ENCODE data around the gene SBNO1.
"Not testable (repeated sequence)": the region's sequence is repeated elsewhere in the genome, so short reads cannot be mapped to it uniquely, and the experiment has no call there.

The SBNO1 gene

DNA sequence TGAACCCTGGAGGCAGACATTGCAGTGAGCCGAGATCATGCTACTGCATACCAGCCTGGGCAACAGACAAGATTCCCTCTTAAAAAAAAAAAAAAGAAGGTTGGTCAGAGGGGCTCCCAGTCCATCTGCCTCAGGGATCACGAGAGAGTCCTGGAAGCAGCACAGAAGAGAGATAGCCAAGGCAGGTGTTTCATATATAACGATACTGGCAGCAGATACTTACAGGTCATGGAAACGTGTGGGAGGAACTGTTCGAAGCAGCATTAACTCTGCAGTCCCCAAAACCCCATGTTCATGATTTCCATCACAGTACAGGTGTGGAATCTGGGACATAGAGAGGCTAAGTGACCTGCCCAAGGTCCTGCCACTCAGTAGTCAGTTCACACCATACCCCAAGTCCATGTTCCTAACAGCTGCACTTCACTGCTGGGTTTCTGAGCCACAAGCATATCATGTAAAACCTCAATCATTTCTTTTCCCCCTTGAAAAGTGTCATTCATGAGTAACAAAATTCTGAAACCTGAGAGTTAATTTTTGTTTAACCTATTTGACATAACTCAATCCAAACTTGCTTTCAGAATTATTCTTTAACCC is 109.7 kb downstream of the SBNO1 start:
- ChIA-PET POLR2A (no interaction called here), CTCF (interaction anchor here (1.0 kb wide), 1 partner anchor 17 kb away, joined by 3 read pairs; no protein-coding TSS in a partner anchor)
- TF ChIP-seq, protein P1, sequence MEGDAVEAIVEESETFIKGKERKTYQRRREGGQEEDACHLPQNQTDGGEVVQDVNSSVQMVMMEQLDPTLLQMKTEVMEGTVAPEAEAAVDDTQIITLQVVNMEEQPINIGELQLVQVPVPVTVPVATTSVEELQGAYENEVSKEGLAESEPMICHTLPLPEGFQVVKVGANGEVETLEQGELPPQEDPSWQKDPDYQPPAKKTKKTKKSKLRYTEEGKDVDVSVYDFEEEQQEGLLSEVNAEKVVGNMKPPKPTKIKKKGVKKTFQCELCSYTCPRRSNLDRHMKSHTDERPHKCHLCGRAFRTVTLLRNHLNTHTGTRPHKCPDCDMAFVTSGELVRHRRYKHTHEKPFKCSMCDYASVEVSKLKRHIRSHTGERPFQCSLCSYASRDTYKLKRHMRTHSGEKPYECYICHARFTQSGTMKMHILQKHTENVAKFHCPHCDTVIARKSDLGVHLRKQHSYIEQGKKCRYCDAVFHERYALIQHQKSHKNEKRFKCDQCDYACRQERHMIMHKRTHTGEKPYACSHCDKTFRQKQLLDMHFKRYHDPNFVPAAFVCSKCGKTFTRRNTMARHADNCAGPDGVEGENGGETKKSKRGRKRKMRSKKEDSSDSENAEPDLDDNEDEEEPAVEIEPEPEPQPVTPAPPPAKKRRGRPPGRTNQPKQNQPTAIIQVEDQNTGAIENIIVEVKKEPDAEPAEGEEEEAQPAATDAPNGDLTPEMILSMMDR (IDR thresholded peaks at IDR 0.05; ENCODE audit: control extremely low read depth, extremely low read depth, low read depth, missing control alignments): no peak
- no peak for DNase-seq (ENCODE audit: extremely low spot score)

GRCh38 chr12:123253641-123254459 is 110.8 kb downstream of the SBNO1 start:
- ChIA-PET CTCF (interaction anchor here (0.6 to 4.6 kb wide), 2 partner anchors 8 to 15 kb away, joined by 3 to 31 read pairs; no protein-coding TSS in a partner anchor), POLR2A (no interaction called here)
- no peak for DNase-seq (ENCODE audit: extremely low spot score)
- TF ChIP-seq, protein P1 (IDR thresholded peaks at IDR 0.05; ENCODE audit: control extremely low read depth, extremely low read depth, low read depth, missing control alignments): no peak

- CTCF ChIA-PET: interaction anchor here (1.4 to 4.6 kb wide), 2 partner anchors 13 to 18 kb away, joined by 3 to 31 read pairs; no protein-coding TSS in a partner anchor
- DNase-seq (ENCODE audit: extremely low spot score): not testable (repeated sequence)
- POLR2A ChIA-PET: interaction anchor here (2.6 kb wide), 1 partner anchor 19 kb away, joined by 10 read pairs; the partner anchor contains the start of genes MPHOSPH9 and MTRFR
These were observed 112.3 kb downstream of the SBNO1 start for GRCh38 chr12:123252365-123252764.

DNA sequence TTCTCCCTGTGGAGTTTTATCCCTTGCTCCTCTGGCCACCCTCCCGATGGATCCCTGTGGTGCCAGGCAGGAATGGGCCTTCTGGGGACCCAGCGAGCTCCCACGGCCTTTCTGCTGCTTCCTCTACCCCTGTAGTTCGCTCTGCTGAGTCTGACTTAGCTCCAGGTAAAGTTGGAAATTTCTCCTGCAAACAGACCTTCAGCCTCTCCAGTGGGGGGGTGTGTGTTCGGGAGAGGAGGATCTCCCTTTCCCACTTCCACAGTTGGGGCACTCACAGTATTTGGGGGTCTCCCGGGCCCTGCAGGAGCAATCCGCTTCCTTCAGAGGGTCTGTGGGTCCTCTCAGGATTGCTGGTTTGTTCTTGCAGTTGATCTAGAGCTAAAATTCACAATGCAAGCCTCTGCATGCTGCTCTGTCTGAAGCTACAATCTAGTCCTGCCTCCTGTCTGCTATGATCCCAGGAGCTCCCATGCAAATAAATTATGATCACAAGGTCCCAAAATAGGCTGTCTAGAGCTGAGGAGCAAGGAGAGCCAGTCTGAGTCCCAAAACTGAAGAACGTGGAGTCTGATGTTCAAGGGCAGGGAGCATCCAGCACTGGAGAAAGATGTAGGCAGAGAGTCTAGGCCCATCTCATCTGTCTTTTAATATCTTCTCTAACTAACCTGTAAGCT is 113.1 kb downstream of the SBNO1 start:
- POLR2A ChIA-PET: interaction anchor here (2.6 kb wide), 1 partner anchor 19 kb away, joined by 10 read pairs; the partner anchor contains the start of genes MPHOSPH9 and MTRFR
- CTCF ChIA-PET: interaction anchor here (1.3 to 4.6 kb wide), 3 partner anchors 9 to 19 kb away, joined by 3 to 31 read pairs (median 3); no protein-coding TSS in a partner anchor
- DNase-seq (ENCODE audit: extremely low spot score): no peak

DNA sequence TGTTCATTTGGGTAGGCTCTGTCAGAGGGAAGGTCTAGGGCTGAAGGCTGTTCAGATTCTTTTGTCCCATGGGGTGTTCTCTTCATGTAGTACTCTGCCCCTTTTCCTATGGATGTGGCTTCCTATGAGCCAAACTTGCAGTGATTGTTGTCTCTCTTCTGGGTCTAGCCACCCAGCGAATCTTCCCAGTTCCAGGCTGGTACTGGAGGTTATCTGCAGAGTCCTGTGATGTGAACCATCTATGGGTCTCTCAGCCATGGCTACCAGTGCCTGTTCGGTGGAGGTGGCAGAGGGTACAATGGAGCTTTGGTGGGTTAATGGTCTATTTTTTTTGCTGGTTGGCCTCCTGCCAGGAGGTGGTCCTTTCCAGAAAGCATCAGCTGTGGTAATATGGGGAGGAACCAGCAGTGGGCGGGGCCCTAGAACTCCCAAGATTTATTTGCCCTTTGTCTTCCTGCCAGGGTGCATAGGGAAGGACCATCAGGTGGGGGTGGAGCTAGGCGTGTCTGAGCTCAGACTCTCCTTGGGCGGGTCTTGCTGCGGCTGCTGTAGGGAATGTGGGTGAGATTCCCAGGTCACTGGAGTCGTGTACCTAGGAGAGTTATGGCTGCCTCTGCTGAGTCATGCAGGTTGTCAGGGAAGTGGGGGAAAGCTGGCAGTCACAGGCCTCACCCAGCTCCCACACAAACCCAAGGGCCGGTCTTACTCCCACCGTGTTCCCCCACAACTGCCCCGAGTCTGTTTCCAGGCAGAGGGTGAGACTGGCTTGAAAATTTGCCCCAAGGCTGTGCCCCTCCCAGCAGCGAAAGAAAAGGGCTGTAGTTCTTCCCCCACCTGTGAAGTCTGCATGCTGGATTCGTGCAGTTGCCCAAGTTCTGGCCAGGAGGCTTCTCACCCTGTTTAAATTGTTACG is 113.9 kb downstream of the SBNO1 start:
- DNase-seq (ENCODE audit: extremely low spot score): no peak
- POLR2A ChIA-PET: interaction anchor here (2.6 kb wide), 1 partner anchor 18 kb away, joined by 10 read pairs; the partner anchor contains the start of genes MPHOSPH9 and MTRFR
- TF ChIP-seq, protein P1 (IDR thresholded peaks at IDR 0.05; ENCODE audit: control extremely low read depth, extremely low read depth, low read depth, missing control alignments): no peak
- CTCF ChIA-PET: interaction anchor here (1.3 to 4.6 kb wide), 2 partner anchors 8 to 12 kb away, joined by 3 to 31 read pairs; no protein-coding TSS in a partner anchor

More for the DNA sequence above, 113.1 kb downstream of the SBNO1 start:
- TF ChIP-seq, protein P1 (IDR thresholded peaks at IDR 0.05; ENCODE audit: control extremely low read depth, extremely low read depth, low read depth, missing control alignments): no peak

DNA sequence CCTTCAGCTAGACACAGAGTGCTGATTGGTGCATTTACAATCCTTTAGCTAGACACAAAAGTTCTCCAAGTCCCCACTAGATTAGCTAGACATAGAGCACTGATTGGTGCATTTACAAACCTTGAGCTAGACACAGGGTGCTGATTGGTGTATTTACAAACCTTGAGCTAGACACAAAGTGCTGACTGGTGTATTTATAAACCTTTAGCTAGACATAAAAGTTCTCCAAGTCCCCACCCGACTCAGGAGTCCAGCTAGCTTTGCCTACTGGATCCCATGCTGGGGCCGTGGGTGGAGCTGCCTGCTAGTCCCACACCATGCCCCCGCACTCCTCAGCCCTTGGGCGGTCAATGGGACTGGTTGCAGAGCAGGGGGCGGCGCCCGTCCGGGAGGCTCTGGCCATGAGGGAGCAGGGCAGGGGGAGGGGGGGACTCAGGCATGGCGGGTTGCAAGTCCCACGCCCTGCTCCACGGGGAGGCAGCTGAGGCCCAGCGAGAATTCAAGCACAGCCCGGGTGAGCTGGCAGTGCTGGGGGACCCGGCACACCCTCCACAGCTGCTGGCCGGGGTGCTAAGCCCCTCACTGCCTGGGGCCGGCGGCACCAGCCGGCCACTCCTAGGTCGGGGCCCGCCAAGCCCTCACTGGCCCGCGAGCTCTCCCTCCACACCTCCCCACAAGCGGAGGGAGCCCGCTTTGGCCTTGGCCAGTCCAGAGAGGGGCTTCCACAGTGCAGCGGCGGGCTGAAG is 115.5 kb downstream of the SBNO1 start:
- not testable (repeated sequence) for DNase-seq (ENCODE audit: extremely low spot score)
- POLR2A ChIA-PET: interaction anchor here (2.6 kb wide), 1 partner anchor 16 kb away, joined by 13 read pairs; the partner anchor contains the start of genes MPHOSPH9 and MTRFR
- CTCF ChIA-PET: interaction anchor here (0.8 to 4.4 kb wide), 4 partner anchors 10 to 207 kb away, joined by 3 to 37 read pairs (median 4); no protein-coding TSS in a partner anchor

- ChIA-PET POLR2A (interaction anchor here (2.6 kb wide), 1 partner anchor 15 kb away, joined by 13 read pairs; the partner anchor contains the start of genes MPHOSPH9 and MTRFR), CTCF (interaction anchor here (1.4 to 4.4 kb wide), 2 partner anchors 10 to 43 kb away, joined by 3 to 37 read pairs; no protein-coding TSS in a partner anchor)
- DNase-seq (ENCODE audit: extremely low spot score): not testable (repeated sequence)
These were observed 116.5 kb downstream of the SBNO1 start for GRCh38 chr12:123248129-123248528.

All from GM10248 (cell line).